Right atrium auricular region (tissue), 2 donors: Measurements from ENCODE around the gene HAND1. TPM values are rescaled to one million over a fixed set of nuclear protein-coding genes. Genes with fewer than 3 reads are reported as not detected.
"Not testable (repeated sequence)": the region's sequence is repeated elsewhere in the genome, so short reads cannot be mapped to it uniquely, and the experiment has no call there.

Source experiments
- DNase-seq: peaks from one replicate; pipeline ENCODE4 v3.0.0-alpha.2; 2019; ENCODE audit warnings: low spot score
- H3K27ac ChIP-seq, 2 donors: fragments of 200-600 bp; sonication (generic); 1 replicate in 1 of 2; 2 replicates in 1 of 2; pipeline ENCODE4 v1.5.1; 2016 to 2019
- H3K27me3 ChIP-seq, 2 donors: fragments of 200-600 bp; sonication (generic); one replicate each; pipeline versions ENCODE4 v1.5.1 to v1.6.0; 2017 to 2019
- H3K36me3 ChIP-seq: fragments of 200-600 bp; sonication (generic); one replicate; pipeline ENCODE4 v1.5.1; 2016
- H3K4me1 ChIP-seq, 2 donors: fragments of 200-600 bp; sonication (generic); one replicate each; pipeline versions ENCODE4 v1.5.1 to v1.6.0; 2017 to 2019
- H3K4me3 ChIP-seq, 2 donors: fragments of 200-600 bp; sonication (generic); 1 replicate in 1 of 2; 2 replicates in 1 of 2; pipeline ENCODE4 v1.5.1; 2017 to 2019; ENCODE audit warnings: mild to moderate bottlenecking in 1 of 2, moderate library complexity in 1 of 2
- H3K9me3 ChIP-seq, 2 donors: fragments of 200-600 bp; sonication (generic); one replicate each; pipeline ENCODE4 v1.5.1; 2019
- CTCF ChIP-seq, 2 donors: fragments of 200-600 bp; sonication (generic); IDR thresholded peaks; one replicate each; pipeline ENCODE4 v1.5.1; 2019; ENCODE audit warnings: antibody characterized with exemption in 2 of 2
- total RNA-seq, 2 donors: library from RNA; depleted of rRNA; stranded (reverse); fragments of >200 nt; gene quantifications; one replicate each; pipeline ENCODE4 v1.1.0, GENCODE V29; 2016

The HAND1 gene
- total RNA-seq, 2 donors from 2014 or later: 4.1 to 13.8 TPM

GRCh38 chr5:154517810-154518437 is 39.9 kb upstream of the HAND1 start:
- no peak for DNase-seq
- Histone ChIP-seq H3K27me3 (no peaks in the 10 kb centered on the region), H3K9me3 (no peaks in the 10 kb centered on the region), H3K36me3 (no peaks in the 10 kb centered on the region), H3K4me1 (no peaks in the 10 kb centered on the region), H3K4me3 (no peak overlapping the region), H3K27ac (no peak overlapping the region)
- no peak for TF ChIP-seq CTCF (IDR thresholded peaks at IDR 0.05)

- Histone ChIP-seq H3K9me3 (no peaks in the 10 kb centered on the region), H3K27ac (no peak overlapping the region), H3K36me3 (no peaks in the 10 kb centered on the region), H3K4me3 (no peak overlapping the region), H3K4me1 (no peaks in the 10 kb centered on the region), H3K27me3 (no peaks in the 10 kb centered on the region)
- TF ChIP-seq CTCF (IDR thresholded peaks at IDR 0.05): no peak
- DNase-seq: no peak
Observed at GRCh38 chr5:154517181-154517580, 39.2 kb upstream of the HAND1 start.

GRCh38 chr5:154516475-154516874 is 38.4 kb upstream of the HAND1 start:
- Histone ChIP-seq H3K36me3 (no peaks in the 10 kb centered on the region), H3K4me1 (no peaks in the 10 kb centered on the region), H3K4me3 (no peak overlapping the region), H3K27me3 (no peaks in the 10 kb centered on the region), H3K27ac (no peak overlapping the region), H3K9me3 (no peaks in the 10 kb centered on the region)
- no peak for DNase-seq
- TF ChIP-seq CTCF (IDR thresholded peaks at IDR 0.05): no peak

- not testable (repeated sequence) for H3K27me3 ChIP-seq, H3K4me1 ChIP-seq, H3K9me3 ChIP-seq, H3K4me3 ChIP-seq, H3K27ac ChIP-seq, DNase-seq, H3K36me3 ChIP-seq
Observed at GRCh38 chr5:154515488-154515887, 37.5 kb upstream of the HAND1 start.

GRCh38 chr5:154514331-154514730 is 36.3 kb upstream of the HAND1 start:
- DNase-seq: no peak
- TF ChIP-seq CTCF (IDR thresholded peaks at IDR 0.05): no peak
- no peak overlapping the region for H3K27ac ChIP-seq
- H3K27me3 ChIP-seq: no peaks in the 10 kb centered on the region
- no peaks in the 10 kb centered on the region for H3K4me1 ChIP-seq
- H3K36me3 ChIP-seq: no peaks in the 10 kb centered on the region
- no peaks in the 10 kb centered on the region for H3K9me3 ChIP-seq
- H3K4me3 ChIP-seq: no peak overlapping the region

GRCh38 chr5:154513669-154514084 is 35.6 kb upstream of the HAND1 start:
- Histone ChIP-seq H3K4me1 (no peaks in the 10 kb centered on the region), H3K4me3 (no peak overlapping the region), H3K9me3 (no peaks in the 10 kb centered on the region), H3K27me3 (no peaks in the 10 kb centered on the region), H3K27ac (no peak overlapping the region), H3K36me3 (no peaks in the 10 kb centered on the region)
- TF ChIP-seq CTCF (IDR thresholded peaks at IDR 0.05): no peak
- DNase-seq: no peak
